Keratinocyte (primary cell): ENCODE data around the gene CAMK2D. TPM values are rescaled to one million over a fixed set of nuclear protein-coding genes. Genes with fewer than 3 reads are reported as not detected.

Experiments used
- DNase-seq: peaks from one replicate; pipeline ENCODE4 v3.0.0-alpha.2; 2011; ENCODE audit warnings: low read depth, missing footprints, low spot score
- FAIRE-seq: peaks from 2 replicates; lab custom pipeline; 2011; peaks lifted over from hg19 to GRCh38; lab: Jason Lieb, UNC
- H2AFZ ChIP-seq: 2 replicates; pipeline ENCODE4 v1.6.0; 2012; ENCODE audit warnings: low read length, control low read depth, inconsistent platforms; ENCODE audit not compliant: control insufficient read depth
- H3K27ac ChIP-seq: 2 replicates; pipeline ENCODE4 v1.5.1; 2011; ENCODE audit warnings: low read length; ENCODE audit not compliant: control insufficient read depth, insufficient read depth
- H3K27me3 ChIP-seq: 3 replicates; pipeline ENCODE4 v1.6.0; 2011; ENCODE audit warnings: low read length; ENCODE audit not compliant: control insufficient read depth, insufficient read depth; ENCODE audit errors: extremely low read depth
- H3K36me3 ChIP-seq, 2 experiments: 2 replicates in 1 of 2; 3 replicates in 1 of 2; pipeline ENCODE4 v1.5.1; 2011; ENCODE audit warnings: low read length in 2 of 2, mild to moderate bottlenecking in 1 of 2; ENCODE audit not compliant: control insufficient read depth in 2 of 2, insufficient read depth in 2 of 2; ENCODE audit errors: extremely low read depth in 1 of 2
- H3K4me1 ChIP-seq: 3 replicates; pipeline ENCODE4 v1.5.1; 2011; ENCODE audit warnings: low read length; ENCODE audit not compliant: control insufficient read depth, insufficient read depth; ENCODE audit errors: extremely low read depth
- H3K4me2 ChIP-seq: 3 replicates; pipeline ENCODE4 v1.6.0; 2011; ENCODE audit warnings: low read depth, low read length; ENCODE audit not compliant: control insufficient read depth, insufficient read depth; ENCODE audit errors: extremely low read depth
- H3K4me3 ChIP-seq, 3 experiments: fragments of 200-600 bp in 1 of 3; sonication (generic) in 1 of 3; 2 replicates in 2 of 3; 3 replicates in 1 of 3; pipeline ENCODE4 v1.5.1; 2011 to 2016; ENCODE audit warnings: low read length in 3 of 3, mild to moderate bottlenecking in 3 of 3, control low read depth in 2 of 3, inconsistent platforms in 1 of 3, low read depth in 1 of 3, mixed read lengths in 1 of 3, mixed run types in 1 of 3, moderate library complexity in 1 of 3; ENCODE audit not compliant: control insufficient read depth in 2 of 3, insufficient read depth in 2 of 3; ENCODE audit errors: extremely low read depth in 1 of 3
- H3K79me2 ChIP-seq: 2 replicates; pipeline ENCODE4 v1.6.0; 2012; ENCODE audit warnings: low read length; ENCODE audit not compliant: control insufficient read depth, insufficient read depth
- H3K9ac ChIP-seq: 3 replicates; pipeline ENCODE4 v1.6.0; 2011; ENCODE audit warnings: low read length; ENCODE audit not compliant: control insufficient read depth, insufficient read depth; ENCODE audit errors: extremely low read depth
- H3K9me1 ChIP-seq: 3 replicates; pipeline ENCODE4 v1.6.0; 2011; ENCODE audit warnings: low read length; ENCODE audit not compliant: control insufficient read depth, insufficient read depth; ENCODE audit errors: extremely low read depth
- H3K9me3 ChIP-seq: 2 replicates; pipeline ENCODE4 v1.5.1; 2012; ENCODE audit warnings: low read depth, low read length; ENCODE audit not compliant: control insufficient read depth
- H4K20me1 ChIP-seq: 3 replicates; pipeline ENCODE4 v1.6.0; 2011; ENCODE audit warnings: low read length; ENCODE audit not compliant: control insufficient read depth, insufficient read depth; ENCODE audit errors: extremely low read depth
- CTCF ChIP-seq, 3 experiments: IDR thresholded peaks in 1 of 3; conservative IDR thresholded peaks in 1 of 3; optimal IDR thresholded peaks in 1 of 3; 2 replicates in 2 of 3; 3 replicates in 1 of 3; pipeline versions ENCODE3 to v1.5.1; 2011; ENCODE audit warnings: low read length in 3 of 3, mild to moderate bottlenecking in 3 of 3, moderate library complexity in 2 of 3, control low read depth in 1 of 3, inconsistent platforms in 1 of 3; ENCODE audit not compliant: insufficient read depth in 2 of 3; ENCODE audit errors: extremely low read depth in 1 of 3
- EZH2 ChIP-seq: IDR thresholded peaks from one replicate; pipeline ENCODE4 v1.6.1; 2012; ENCODE audit warnings: inconsistent platforms, mild to moderate bottlenecking, low read length, moderate library complexity
- dilution Hi-C: fragments of 300-500 bp; cut with MboI; formaldehyde crosslinking; loops from one replicate; pipeline ENCODE4 v1.7.0; 2020; ENCODE audit warnings: low sequenced_read_pairs; ENCODE audit not compliant: extremely low pct_ligation_motif_present
- polyA plus RNA-seq, 5 experiments: library from polyadenylated mRNA; depleted of rRNA in 3 of 5; stranded (reverse) in 3 of 5; stranded (forward) in 1 of 5; unstranded in 1 of 5; fragments of >200 nt; gene quantifications; 1 replicate in 1 of 5; 2 replicates in 3 of 5; 3 replicates in 1 of 5; pipeline versions ENCODE4 v1.2.1 to v1.2.3, GENCODE V29; 2011 to 2012; ENCODE audit warnings: missing spikeins in 2 of 5, low read depth in 1 of 5, low replicate concordance in 1 of 5

The CAMK2D gene
- polyA plus RNA-seq, 1 donor (not counting 4 experiments of a cell fraction or from before 2014, with no cell fraction given): 18.8 TPM

DNA sequence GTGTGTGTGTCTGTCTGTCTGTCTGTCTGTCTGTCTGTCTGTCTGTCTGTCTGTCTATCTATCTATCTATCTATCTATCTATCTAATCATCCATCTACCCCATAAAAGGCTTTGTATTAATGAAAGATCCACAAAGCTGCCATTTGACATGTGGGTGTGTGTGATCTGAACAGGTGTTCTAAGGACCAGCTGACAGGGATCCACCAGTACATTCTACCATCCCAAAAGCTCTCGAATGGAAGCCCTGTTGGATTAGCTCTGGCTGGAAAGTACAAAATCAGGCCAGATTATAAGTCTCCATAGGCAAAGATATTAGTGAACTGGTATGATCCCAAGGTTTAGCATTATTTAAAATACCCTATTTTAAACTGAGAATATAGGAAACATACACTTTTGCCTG lies 299.3 kb downstream of the CAMK2D start:
- Histone ChIP-seq H3K9me1 (no peaks in the 10 kb centered on the region), H3K9me3 (no peaks in the 10 kb centered on the region), H4K20me1 (no peaks in the 10 kb centered on the region), H3K27me3 (no peaks in the 10 kb centered on the region), H3K4me2 (no peak overlapping the region), H3K9ac (no peak overlapping the region), H3K4me1 (peaks cover 4% of the 10 kb centered on the region), H3K36me3 (no peaks in the 10 kb centered on the region), H3K79me2 (no peaks in the 10 kb centered on the region), H3K4me3 (no peak overlapping the region), H2AFZ (no peak overlapping the region), H3K27ac (no peak overlapping the region)
- dilution Hi-C loops: no loop called here
- no peak for FAIRE-seq
- no peak for DNase-seq
- TF ChIP-seq CTCF (optimal IDR thresholded peaks at IDR 0.05 in 1 of 3, IDR thresholded peaks at IDR 0.05 in 1 of 3, conservative IDR thresholded peaks at IDR 0.05 in 1 of 3; ENCODE audit: extremely low read depth in 1 of 3, insufficient read depth in 2 of 3, low read length in 3 of 3): no peak
- no peak for TF ChIP-seq EZH2

- no peaks in the 10 kb centered on the region for H3K27me3 ChIP-seq
- H3K9me3 ChIP-seq: no peaks in the 10 kb centered on the region
- no peak for FAIRE-seq
- H3K27ac ChIP-seq: no peak overlapping the region
- no peak for DNase-seq
- H3K36me3 ChIP-seq: peaks cover 0 to 2% of the 10 kb centered on the region in 2 experiments
- no peak overlapping the region for H2AFZ ChIP-seq
- no peak overlapping the region for H3K4me3 ChIP-seq
- no peaks in the 10 kb centered on the region for H3K9me1 ChIP-seq
- H3K9ac ChIP-seq: no peak overlapping the region
- TF ChIP-seq CTCF (optimal IDR thresholded peaks at IDR 0.05 in 1 of 3, IDR thresholded peaks at IDR 0.05 in 1 of 3, conservative IDR thresholded peaks at IDR 0.05 in 1 of 3; ENCODE audit: extremely low read depth in 1 of 3, insufficient read depth in 2 of 3, low read length in 3 of 3): no peak
- no peak for TF ChIP-seq EZH2
- no peaks in the 10 kb centered on the region for H4K20me1 ChIP-seq
- H3K4me2 ChIP-seq: no peak overlapping the region
- dilution Hi-C loops: no loop called here
- no peaks in the 10 kb centered on the region for H3K79me2 ChIP-seq
- H3K4me1 ChIP-seq: no peaks in the 10 kb centered on the region
Measured at GRCh38 chr4:113461281-113461680, 300.3 kb downstream of the CAMK2D start.
